Neural cell (in vitro differentiated cells): ENCODE measurements around the gene EYA2. TPM values are rescaled to one million over a fixed set of nuclear protein-coding genes. Genes with fewer than 3 reads are reported as not detected.

Experiments used
- H2AFZ ChIP-seq: fragments of 200-600, 300-800 bp; sonication (generic), shearing (Covaris generic); 2 replicates; pipeline ENCODE4 v1.6.0; 2014; ENCODE audit warnings: low read depth, mild to moderate bottlenecking, antibody characterized with exemption, low read length, moderate library complexity
- H3F3A ChIP-seq: fragments of 200-600 bp; shearing (Covaris generic); 2 replicates; pipeline ENCODE4 v1.6.1; 2016; ENCODE audit warnings: mild to moderate bottlenecking, moderate library complexity, mixed read lengths, antibody characterized with exemption, low read length; ENCODE audit not compliant: insufficient read depth, poor library complexity, severe bottlenecking
- H3K27ac ChIP-seq: fragments of 200-600, 300-800 bp; sonication (generic), shearing (Covaris generic); 2 replicates; pipeline ENCODE4 v1.5.1; 2014; ENCODE audit warnings: mild to moderate bottlenecking, low read length, moderate library complexity
- H3K27me3 ChIP-seq: fragments of 300-800, 200-600 bp; sonication (generic), shearing (Covaris generic); 2 replicates; pipeline ENCODE4 v1.6.0; 2014; ENCODE audit warnings: mild to moderate bottlenecking, low read depth, low read length, moderate library complexity; ENCODE audit not compliant: insufficient read depth
- H3K36me3 ChIP-seq: fragments of 300-800, 200-600 bp; sonication (generic), shearing (Covaris generic); 2 replicates; pipeline ENCODE4 v1.5.1; 2014; ENCODE audit warnings: mild to moderate bottlenecking, antibody characterized with exemption, low read length, moderate library complexity; ENCODE audit not compliant: insufficient read depth
- H3K4me2 ChIP-seq: fragments of 300-800, 200-600 bp; sonication (generic), shearing (Covaris generic); 2 replicates; pipeline ENCODE4 v1.6.0; 2014; ENCODE audit warnings: mild to moderate bottlenecking, low read length
- H3K4me3 ChIP-seq: fragments of 300-800, 200-600 bp; sonication (generic), shearing (Covaris generic); 2 replicates; pipeline ENCODE4 v1.5.1; 2014; ENCODE audit warnings: mild to moderate bottlenecking, low read length, moderate library complexity
- H3K79me2 ChIP-seq: fragments of 200-600 bp; shearing (Covaris generic); replicated peaks from 2 replicates; pipeline ENCODE4 v1.6.0; 2014; ENCODE audit warnings: mild to moderate bottlenecking, low read length, moderate library complexity; ENCODE audit not compliant: insufficient read depth
- H3K9ac ChIP-seq: fragments of 300-800, 200-600 bp; sonication (generic), shearing (Covaris generic); 2 replicates; pipeline ENCODE4 v1.6.1; 2016; ENCODE audit warnings: mild to moderate bottlenecking, low read length, mixed read lengths
- H3K9me2 ChIP-seq: fragments of 200-600 bp; shearing (Covaris generic); 2 replicates; pipeline ENCODE4 v1.6.1; 2016; ENCODE audit warnings: mild to moderate bottlenecking, low read length, mixed read lengths; ENCODE audit not compliant: insufficient read depth
- H3K9me3 ChIP-seq: fragments of 200-600, 300-800 bp; sonication (generic), shearing (Covaris generic); 2 replicates; pipeline ENCODE4 v1.6.1; 2016; ENCODE audit warnings: mild to moderate bottlenecking, mixed run types, low read length, moderate library complexity, mixed read lengths
- H4K20me1 ChIP-seq: fragments of 200-600 bp; shearing (Covaris generic); 2 replicates; pipeline ENCODE4 v1.6.1; 2016; ENCODE audit warnings: mild to moderate bottlenecking, mixed run types; ENCODE audit not compliant: insufficient read depth
- EP300 ChIP-seq: fragments of 450-650 bp; conservative IDR thresholded peaks from 2 replicates; pipeline ENCODE4 v1.6.1; 2014; ENCODE audit warnings: antibody characterized with exemption, mild to moderate bottlenecking, moderate library complexity; ENCODE audit not compliant: poor library complexity, severe bottlenecking
- EZH2 ChIP-seq: fragments of 200-600, 300-800 bp; shearing (Covaris generic), sonication (generic); IDR thresholded peaks from 2 replicates; pipeline ENCODE4 v1.6.1; 2014; ENCODE audit warnings: antibody characterized with exemption, low read length, borderline replicate concordance, mild to moderate bottlenecking; ENCODE audit not compliant: insufficient read depth, poor library complexity, severe bottlenecking
- MXI1 ChIP-seq: fragments of 450-650 bp; conservative IDR thresholded peaks from 2 replicates; pipeline ENCODE4 v1.6.1; 2014; ENCODE audit warnings: antibody characterized with exemption, mild to moderate bottlenecking; ENCODE audit not compliant: poor library complexity, severe bottlenecking
- POLR2AphosphoS5 ChIP-seq: IDR thresholded peaks from 2 replicates; pipeline ENCODE4 v1.6.1; 2012
- RAD21 ChIP-seq: fragments of 450-650 bp; conservative IDR thresholded peaks from 2 replicates; pipeline ENCODE4 v1.6.1; 2014; ENCODE audit warnings: antibody characterized with exemption, mild to moderate bottlenecking, moderate library complexity
- SMC3 ChIP-seq: fragments of 450-650 bp; conservative IDR thresholded peaks from 2 replicates; pipeline ENCODE4 v1.6.1; 2014; ENCODE audit warnings: antibody characterized with exemption, mild to moderate bottlenecking, moderate library complexity; ENCODE audit not compliant: poor library complexity
- TAF1 ChIP-seq: IDR thresholded peaks from 2 replicates; pipeline ENCODE4 v1.6.1; 2012; ENCODE audit warnings: low read depth
- polyA plus RNA-seq: library from polyadenylated mRNA; depleted of rRNA; stranded (reverse); fragments of >200 nt; gene quantifications from 2 replicates; pipeline ENCODE4 v1.2.3, GENCODE V29; 2014
- TF ChIP-seq, protein P1 (sequence below): IDR thresholded peaks from 2 replicates; pipeline ENCODE4 v1.6.1; 2012; ENCODE audit warnings: borderline replicate concordance
- TF ChIP-seq, protein P2 (sequence below): fragments of 450-650 bp; IDR thresholded peaks from 2 replicates; pipeline ENCODE4 v1.5.1; 2014; ENCODE audit warnings: antibody characterized with exemption, mild to moderate bottlenecking, moderate library complexity; ENCODE audit not compliant: poor library complexity, severe bottlenecking

Gene EYA2
- polyA plus RNA-seq, 1 donor from 2014 or later, result 0.88 TPM

- Histone ChIP-seq H4K20me1 (no peaks in the 10 kb centered on the region), H3K36me3 (no peaks in the 10 kb centered on the region), H3K79me2 (no peaks in the 10 kb centered on the region), H3K9me2 (no peaks in the 10 kb centered on the region), H3K9me3 (no peaks in the 10 kb centered on the region), H3K4me3 (no peak overlapping the region), H3K27me3 (no peaks in the 10 kb centered on the region), H3K27ac (no peak overlapping the region), H3K9ac (no peak overlapping the region), H3F3A (no peaks in the 10 kb centered on the region), H2AFZ (no peak overlapping the region), H3K4me2 (no peak overlapping the region)
- TF ChIP-seq EP300, result no peak
- TF ChIP-seq, protein P1, sequence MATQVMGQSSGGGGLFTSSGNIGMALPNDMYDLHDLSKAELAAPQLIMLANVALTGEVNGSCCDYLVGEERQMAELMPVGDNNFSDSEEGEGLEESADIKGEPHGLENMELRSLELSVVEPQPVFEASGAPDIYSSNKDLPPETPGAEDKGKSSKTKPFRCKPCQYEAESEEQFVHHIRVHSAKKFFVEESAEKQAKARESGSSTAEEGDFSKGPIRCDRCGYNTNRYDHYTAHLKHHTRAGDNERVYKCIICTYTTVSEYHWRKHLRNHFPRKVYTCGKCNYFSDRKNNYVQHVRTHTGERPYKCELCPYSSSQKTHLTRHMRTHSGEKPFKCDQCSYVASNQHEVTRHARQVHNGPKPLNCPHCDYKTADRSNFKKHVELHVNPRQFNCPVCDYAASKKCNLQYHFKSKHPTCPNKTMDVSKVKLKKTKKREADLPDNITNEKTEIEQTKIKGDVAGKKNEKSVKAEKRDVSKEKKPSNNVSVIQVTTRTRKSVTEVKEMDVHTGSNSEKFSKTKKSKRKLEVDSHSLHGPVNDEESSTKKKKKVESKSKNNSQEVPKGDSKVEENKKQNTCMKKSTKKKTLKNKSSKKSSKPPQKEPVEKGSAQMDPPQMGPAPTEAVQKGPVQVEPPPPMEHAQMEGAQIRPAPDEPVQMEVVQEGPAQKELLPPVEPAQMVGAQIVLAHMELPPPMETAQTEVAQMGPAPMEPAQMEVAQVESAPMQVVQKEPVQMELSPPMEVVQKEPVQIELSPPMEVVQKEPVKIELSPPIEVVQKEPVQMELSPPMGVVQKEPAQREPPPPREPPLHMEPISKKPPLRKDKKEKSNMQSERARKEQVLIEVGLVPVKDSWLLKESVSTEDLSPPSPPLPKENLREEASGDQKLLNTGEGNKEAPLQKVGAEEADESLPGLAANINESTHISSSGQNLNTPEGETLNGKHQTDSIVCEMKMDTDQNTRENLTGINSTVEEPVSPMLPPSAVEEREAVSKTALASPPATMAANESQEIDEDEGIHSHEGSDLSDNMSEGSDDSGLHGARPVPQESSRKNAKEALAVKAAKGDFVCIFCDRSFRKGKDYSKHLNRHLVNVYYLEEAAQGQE, result no peak
- no peak for TF ChIP-seq MXI1
These were observed 270.8 kb downstream of the EYA2 start for GRCh38 chr20:47165376-47165865.

DNA sequence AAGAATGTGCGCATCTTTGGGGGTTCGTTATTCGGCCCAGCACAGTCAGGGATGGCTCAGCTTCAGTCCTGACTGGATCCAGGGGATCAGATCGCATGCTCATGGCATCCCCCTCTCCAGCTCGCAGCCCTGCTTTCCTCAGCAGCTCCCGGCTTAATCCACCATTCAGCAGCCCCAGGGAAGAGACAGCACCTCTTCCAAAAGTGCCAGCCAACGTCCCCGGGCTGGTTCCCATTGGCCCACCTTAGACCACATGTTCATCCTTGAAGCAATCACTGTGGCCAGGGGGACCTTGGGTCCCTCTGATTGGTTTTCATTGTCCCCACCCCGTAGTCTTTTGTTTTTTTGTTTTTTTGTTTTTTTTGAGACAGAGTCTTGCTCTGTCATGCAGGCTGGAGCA is 273.2 kb downstream of the EYA2 start:
- Histone ChIP-seq H3K9me3 (no peaks in the 10 kb centered on the region), H3K9me2 (no peaks in the 10 kb centered on the region), H3F3A (no peaks in the 10 kb centered on the region), H3K27ac (no peak overlapping the region), H3K27me3 (no peaks in the 10 kb centered on the region), H3K4me2 (no peak overlapping the region), H2AFZ (no peak overlapping the region), H4K20me1 (no peaks in the 10 kb centered on the region), H3K79me2 (no peaks in the 10 kb centered on the region), H3K36me3 (no peaks in the 10 kb centered on the region), H3K4me3 (no peak overlapping the region), H3K9ac (no peak overlapping the region)
- TF ChIP-seq EP300 (no peak), POLR2AphosphoS5 (no peak), TAF1 (no peak), SMC3 (no peak), MXI1 (no peak), RAD21 (no peak), EZH2 (no peak)
- TF ChIP-seq, protein P1, result no peak
- TF ChIP-seq, protein P2, sequence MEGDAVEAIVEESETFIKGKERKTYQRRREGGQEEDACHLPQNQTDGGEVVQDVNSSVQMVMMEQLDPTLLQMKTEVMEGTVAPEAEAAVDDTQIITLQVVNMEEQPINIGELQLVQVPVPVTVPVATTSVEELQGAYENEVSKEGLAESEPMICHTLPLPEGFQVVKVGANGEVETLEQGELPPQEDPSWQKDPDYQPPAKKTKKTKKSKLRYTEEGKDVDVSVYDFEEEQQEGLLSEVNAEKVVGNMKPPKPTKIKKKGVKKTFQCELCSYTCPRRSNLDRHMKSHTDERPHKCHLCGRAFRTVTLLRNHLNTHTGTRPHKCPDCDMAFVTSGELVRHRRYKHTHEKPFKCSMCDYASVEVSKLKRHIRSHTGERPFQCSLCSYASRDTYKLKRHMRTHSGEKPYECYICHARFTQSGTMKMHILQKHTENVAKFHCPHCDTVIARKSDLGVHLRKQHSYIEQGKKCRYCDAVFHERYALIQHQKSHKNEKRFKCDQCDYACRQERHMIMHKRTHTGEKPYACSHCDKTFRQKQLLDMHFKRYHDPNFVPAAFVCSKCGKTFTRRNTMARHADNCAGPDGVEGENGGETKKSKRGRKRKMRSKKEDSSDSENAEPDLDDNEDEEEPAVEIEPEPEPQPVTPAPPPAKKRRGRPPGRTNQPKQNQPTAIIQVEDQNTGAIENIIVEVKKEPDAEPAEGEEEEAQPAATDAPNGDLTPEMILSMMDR, result no peak
